BLaER1 (cell line): ENCODE measurements around the gene NBEAL2.

ENCODE experiments used
- H3K27ac ChIP-seq: shearing (Covaris generic); formaldehyde crosslinking; 2 replicates; pipeline ENCODE4 v1.8.1; 2022
- H3K27me3 ChIP-seq: shearing (Covaris generic); formaldehyde crosslinking; 2 replicates; pipeline ENCODE4 v1.8.1; 2022
- H3K36me3 ChIP-seq: shearing (Covaris generic); formaldehyde crosslinking; 2 replicates; pipeline ENCODE4 v1.8.1; 2022
- H3K4me1 ChIP-seq: shearing (Covaris generic); formaldehyde crosslinking; 2 replicates; pipeline ENCODE4 v1.8.1; 2022
- H3K4me2 ChIP-seq: shearing (Covaris generic); formaldehyde crosslinking; 2 replicates; pipeline ENCODE4 v1.8.1; 2022
- H3K4me3 ChIP-seq: shearing (Covaris generic); formaldehyde crosslinking; 2 replicates; pipeline ENCODE4 v1.8.1; 2022
- H3K9ac ChIP-seq: shearing (Covaris generic); formaldehyde crosslinking; 2 replicates; pipeline ENCODE4 v1.8.1; 2022
- H3K9me3 ChIP-seq: shearing (Covaris generic); formaldehyde crosslinking; 2 replicates; pipeline ENCODE4 v1.8.1; 2022
- H4K20me1 ChIP-seq: shearing (Covaris generic); formaldehyde crosslinking; 2 replicates; pipeline ENCODE4 v1.8.1; 2022
- Cebpa-rat ChIP-seq: shearing (Covaris generic); IDR thresholded peaks from 2 replicates; pipeline ENCODE4 v1.8.1; 2022

The NBEAL2 gene

GRCh38 chr3:46990573-46991374 is 11.3 kb downstream of the NBEAL2 start:
- Histone ChIP-seq H3K27me3 (no peaks in the 10 kb centered on the region), H3K4me3 (no peak overlapping the region), H3K4me1 (peaks cover 72% of the 10 kb centered on the region), H4K20me1 (no peaks in the 10 kb centered on the region), H3K36me3 (peaks cover 70% of the 10 kb centered on the region), H3K4me2 (peak overlapping the region; percentile 97), H3K27ac (peak overlapping the region; percentile 72), H3K9ac (peak overlapping the region; percentile 66), H3K9me3 (no peaks in the 10 kb centered on the region)
- no peak for TF ChIP-seq Cebpa-rat

- H3K4me2 ChIP-seq: peak overlapping the region; percentile 97
- H3K4me1 ChIP-seq: peaks cover 71% of the 10 kb centered on the region
- TF ChIP-seq Cebpa-rat: no peak
- H3K9me3 ChIP-seq: no peaks in the 10 kb centered on the region
- H3K27me3 ChIP-seq: no peaks in the 10 kb centered on the region
- peak overlapping the region; percentile 72 for H3K27ac ChIP-seq
- peaks cover 78% of the 10 kb centered on the region for H3K36me3 ChIP-seq
- H4K20me1 ChIP-seq: no peaks in the 10 kb centered on the region
- peak overlapping the region; percentile 57; the same call in 1 of the 2 replicates for H3K9ac ChIP-seq
- no peak overlapping the region for H3K4me3 ChIP-seq
Measured at GRCh38 chr3:46991406-46992165, 12.1 kb downstream of the NBEAL2 start.

GRCh38 chr3:46992231-46992630 is 12.8 kb downstream of the NBEAL2 start:
- Histone ChIP-seq H3K4me1 (peaks cover 71% of the 10 kb centered on the region), H3K27ac (peak overlapping the region; percentile 72), H3K4me3 (no peak overlapping the region), H3K4me2 (peak overlapping the region; percentile 97), H4K20me1 (no peaks in the 10 kb centered on the region), H3K9me3 (no peaks in the 10 kb centered on the region), H3K27me3 (no peaks in the 10 kb centered on the region), H3K9ac (peak overlapping the region; percentile 57; the same call in 1 of the 2 replicates), H3K36me3 (peaks cover 78% of the 10 kb centered on the region)
- TF ChIP-seq Cebpa-rat: no peak

GRCh38 chr3:46993292-46993691 is 13.8 kb downstream of the NBEAL2 start:
- H3K4me3 ChIP-seq: no peak overlapping the region
- no peaks in the 10 kb centered on the region for H4K20me1 ChIP-seq
- no peak for TF ChIP-seq Cebpa-rat
- H3K9me3 ChIP-seq: no peaks in the 10 kb centered on the region
- peaks cover 71% of the 10 kb centered on the region for H3K4me1 ChIP-seq
- no peak overlapping the region for H3K4me2 ChIP-seq
- H3K36me3 ChIP-seq: peaks cover 80% of the 10 kb centered on the region
- H3K27ac ChIP-seq: peak overlapping the region; percentile 72; the same call in 1 of the 2 replicates
- H3K27me3 ChIP-seq: no peaks in the 10 kb centered on the region
- H3K9ac ChIP-seq: no peak overlapping the region

- Histone ChIP-seq H3K9me3 (no peaks in the 10 kb centered on the region), H3K27me3 (no peaks in the 10 kb centered on the region), H3K4me3 (no peak overlapping the region), H4K20me1 (no peaks in the 10 kb centered on the region), H3K4me1 (peaks cover 71% of the 10 kb centered on the region), H3K27ac (no peak overlapping the region), H3K36me3 (peaks cover 81% of the 10 kb centered on the region), H3K9ac (no peak overlapping the region), H3K4me2 (no peak overlapping the region)
- TF ChIP-seq Cebpa-rat: no peak
Measured at GRCh38 chr3:46993986-46994385, 14.5 kb downstream of the NBEAL2 start.

- no peak overlapping the region for H3K4me3 ChIP-seq
- no peaks in the 10 kb centered on the region for H3K27me3 ChIP-seq
- H4K20me1 ChIP-seq: no peaks in the 10 kb centered on the region
- 0 out of 2 replicates have a peak overlapping the region, but pooled peaks have one; percentile 72 for H3K27ac ChIP-seq
- no peak for TF ChIP-seq Cebpa-rat
- H3K36me3 ChIP-seq: peaks cover 82% of the 10 kb centered on the region
- H3K4me2 ChIP-seq: no peak overlapping the region
- no peaks in the 10 kb centered on the region for H3K9me3 ChIP-seq
- H3K4me1 ChIP-seq: peaks cover 62% of the 10 kb centered on the region
- H3K9ac ChIP-seq: no peak overlapping the region
Measured at GRCh38 chr3:46994801-46995731, 15.6 kb downstream of the NBEAL2 start.

- TF ChIP-seq Cebpa-rat: no peak
- H3K27ac ChIP-seq: peak overlapping the region; percentile 72
- peaks cover 82% of the 10 kb centered on the region for H3K36me3 ChIP-seq
- H3K4me3 ChIP-seq: no peak overlapping the region
- H4K20me1 ChIP-seq: no peaks in the 10 kb centered on the region
- no peak overlapping the region for H3K9ac ChIP-seq
- H3K4me1 ChIP-seq: peaks cover 62% of the 10 kb centered on the region
- H3K4me2 ChIP-seq: peak overlapping the region; percentile 75
- no peaks in the 10 kb centered on the region for H3K9me3 ChIP-seq
- H3K27me3 ChIP-seq: no peaks in the 10 kb centered on the region
Measured at GRCh38 chr3:46995901-46996562, 16.6 kb downstream of the NBEAL2 start.

GRCh38 chr3:46996689-46997452 is 17.4 kb downstream of the NBEAL2 start:
- Histone ChIP-seq H3K36me3 (peaks cover 82% of the 10 kb centered on the region), H3K9ac (peak overlapping the region; percentile 38; the same call in 1 of the 2 replicates), H3K4me2 (peak overlapping the region; percentile 75), H3K27me3 (no peaks in the 10 kb centered on the region), H3K9me3 (no peaks in the 10 kb centered on the region), H3K4me3 (no peak overlapping the region), H3K4me1 (peaks cover 56% of the 10 kb centered on the region), H4K20me1 (no peaks in the 10 kb centered on the region), H3K27ac (peak overlapping the region; percentile 72)
- no peak for TF ChIP-seq Cebpa-rat
